GM18951 (cell line): ENCODE data around the gene TNFRSF8.

Experiments
- POLR2A ChIP-seq: IDR thresholded peaks from 4 replicates; pipeline ENCODE4 v1.6.1; 2011; ENCODE audit warnings: mild to moderate bottlenecking; ENCODE audit not compliant: insufficient read length, insufficient read depth; ENCODE audit errors: extremely low read depth
- in situ Hi-C: fragments of 300-500 bp; cut with MboI; formaldehyde crosslinking; loops from one replicate; pipeline ENCODE4 v1.12.0; 2022; ENCODE audit warnings: low sequenced_read_pairs, mixed read lengths, inconsistent platforms; ENCODE audit not compliant: unreplicated experiment

TNFRSF8 gene

GRCh38 chr1:12167493-12168429, 104.7 kb downstream of the TNFRSF8 start:
- no peak for TF ChIP-seq POLR2A
- in situ Hi-C loops, result no loop called here

DNA sequence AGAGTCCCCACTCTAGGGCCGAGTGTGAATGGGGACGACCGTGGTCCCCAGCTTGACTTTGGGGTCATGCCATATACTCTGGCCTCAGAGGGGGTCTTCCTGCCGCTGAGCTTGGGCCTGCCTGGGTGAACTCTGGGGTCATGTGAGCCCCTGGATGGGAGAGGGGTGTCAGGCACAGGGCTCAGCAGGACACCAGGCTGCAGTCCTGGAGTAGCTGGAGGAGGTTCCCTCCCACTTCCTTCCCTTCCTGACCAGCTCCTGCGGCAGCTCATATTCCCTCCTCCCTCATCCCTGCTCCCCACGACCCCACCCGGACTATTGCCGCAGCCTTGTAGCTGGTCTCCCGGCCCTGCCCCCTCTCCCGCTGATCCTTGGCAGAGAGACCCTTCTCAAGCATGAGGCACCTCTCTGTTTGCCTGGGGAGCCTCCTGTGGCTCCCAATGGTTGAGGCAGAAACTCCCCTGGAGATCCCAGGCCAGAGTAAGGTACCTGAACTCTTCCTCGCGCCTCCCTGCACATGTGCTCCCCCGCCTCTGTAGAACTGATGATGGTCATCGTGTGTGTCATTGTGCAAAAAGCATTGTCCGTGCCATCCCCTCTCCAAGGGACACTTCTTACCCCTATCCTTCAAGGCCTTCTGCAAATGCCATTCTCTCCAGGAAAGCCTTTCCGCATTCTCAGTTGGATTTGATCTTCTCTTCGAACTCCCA, 105.5 kb downstream of the TNFRSF8 start:
- no peak for TF ChIP-seq POLR2A
- in situ Hi-C loops, result no loop called here

GRCh38 chr1:12169442-12170135, 106.5 kb downstream of the TNFRSF8 start:
- in situ Hi-C loops, result no loop called here
- TF ChIP-seq POLR2A, result no peak

DNA sequence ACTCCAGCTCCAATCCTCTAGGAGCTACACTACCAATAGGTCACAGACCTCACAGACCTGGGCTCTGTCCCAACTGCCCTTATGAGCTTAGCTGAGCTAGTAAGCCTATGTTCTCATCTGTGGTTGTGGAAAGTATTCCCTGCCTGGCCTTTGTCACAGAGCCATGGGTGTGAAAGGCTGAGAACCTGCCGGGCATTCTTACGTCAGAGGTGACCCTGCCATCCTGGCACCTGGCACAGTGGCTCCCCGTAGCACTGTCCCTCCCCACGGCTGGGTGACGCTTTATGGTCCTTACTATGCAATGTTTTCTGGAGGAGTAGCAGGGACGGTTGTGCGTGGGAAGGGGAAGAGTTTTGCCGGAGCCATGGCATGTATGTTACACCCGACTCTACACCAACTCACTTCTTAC, 107.2 kb downstream of the TNFRSF8 start:
- no peak for TF ChIP-seq POLR2A
- in situ Hi-C loops, result no loop called here

GRCh38 chr1:12171206-12172041, 108.3 kb downstream of the TNFRSF8 start:
- no peak for TF ChIP-seq POLR2A
- in situ Hi-C loops, result no loop called here

DNA sequence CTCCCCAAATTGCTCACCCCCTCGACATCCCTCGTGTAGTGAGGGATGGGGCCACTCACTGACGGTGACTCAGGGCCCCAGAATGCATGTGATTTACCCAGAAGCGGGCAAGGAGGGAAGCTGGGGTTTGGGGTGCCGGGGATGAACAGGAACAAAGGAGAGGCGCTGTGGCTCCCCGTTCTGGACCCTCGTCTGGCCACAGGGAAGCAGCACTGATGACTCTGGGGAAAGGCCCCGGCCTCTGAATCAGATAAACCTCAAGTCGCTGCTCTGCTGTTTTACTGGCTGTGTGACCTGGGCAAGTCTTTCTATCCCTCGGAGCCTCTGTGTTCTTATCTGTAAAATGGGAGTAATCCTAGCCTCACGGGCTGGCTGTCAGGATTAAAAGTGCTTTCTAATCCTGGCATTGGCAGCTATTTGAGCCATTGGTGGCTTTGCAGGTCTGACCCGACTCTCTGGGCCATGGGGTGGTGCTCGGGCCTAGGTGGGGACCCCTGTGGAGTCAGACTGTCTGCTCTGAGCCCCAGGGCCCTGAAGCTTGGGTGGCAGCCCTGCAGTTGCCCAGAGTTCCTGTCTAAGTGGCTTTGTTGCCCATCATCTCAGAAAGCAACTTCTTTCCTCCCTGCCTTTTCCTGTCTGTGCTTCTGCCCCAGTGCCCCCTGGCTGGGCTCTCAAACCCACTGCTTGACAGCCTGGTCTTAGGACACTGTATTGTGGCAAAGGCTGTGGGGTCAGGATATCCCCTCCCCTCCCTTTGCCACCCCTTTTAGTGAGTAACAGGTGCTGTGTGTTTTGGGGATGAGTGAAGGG, 109.1 kb downstream of the TNFRSF8 start:
- in situ Hi-C loops, result no loop called here
- no peak for TF ChIP-seq POLR2A

- in situ Hi-C loops, result no loop called here
- TF ChIP-seq POLR2A, result no peak
These were observed 110.0 kb downstream of the TNFRSF8 start for GRCh38 chr1:12173041-12173509.

DNA sequence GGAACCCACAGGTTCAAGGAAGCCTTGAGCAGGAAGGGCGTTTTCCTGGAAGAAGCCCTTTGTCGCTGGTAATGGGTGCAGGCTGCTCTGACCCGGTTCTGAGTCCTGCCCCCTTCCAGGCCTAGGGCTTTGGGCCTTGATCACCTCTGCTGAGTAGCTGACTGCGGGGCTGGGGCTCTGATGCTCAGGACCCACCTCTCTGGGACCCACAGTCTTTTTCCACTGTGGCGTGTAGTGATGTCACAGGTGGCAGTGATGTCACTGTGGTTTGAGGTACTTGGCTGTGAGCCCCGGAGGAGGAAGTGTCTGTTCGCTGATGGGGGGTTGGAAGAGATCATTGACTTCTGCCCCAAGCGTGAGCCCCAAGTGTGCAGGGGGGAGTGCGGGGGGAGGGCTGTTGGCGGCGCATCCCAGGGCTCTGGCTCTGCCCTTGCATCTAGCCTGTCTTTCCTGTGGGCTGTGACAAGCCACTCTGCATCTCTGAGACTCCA, 110.6 kb downstream of the TNFRSF8 start:
- TF ChIP-seq POLR2A, result no peak
- in situ Hi-C loops, result no loop called here

GRCh38 chr1:12174924-12175810, 112.1 kb downstream of the TNFRSF8 start:
- TF ChIP-seq POLR2A, result no peak
- in situ Hi-C loops, result no loop called here

- in situ Hi-C loops, result no loop called here
- no peak for TF ChIP-seq POLR2A
These were observed 113.4 kb downstream of the TNFRSF8 start for GRCh38 chr1:12176298-12177118.
